NCI-H526 (cell line): ENCODE measurements around the gene MAST2.
"Not testable (repeated sequence)": the region's sequence is repeated elsewhere in the genome, so short reads cannot be mapped to it uniquely, and the experiment has no call there.

ENCODE experiments used
- DNase-seq, 2 experiments: peaks; one replicate each; lab custom pipeline; 2025; lab: John Stamatoyannopoulos, UW

MAST2 gene

DNA sequence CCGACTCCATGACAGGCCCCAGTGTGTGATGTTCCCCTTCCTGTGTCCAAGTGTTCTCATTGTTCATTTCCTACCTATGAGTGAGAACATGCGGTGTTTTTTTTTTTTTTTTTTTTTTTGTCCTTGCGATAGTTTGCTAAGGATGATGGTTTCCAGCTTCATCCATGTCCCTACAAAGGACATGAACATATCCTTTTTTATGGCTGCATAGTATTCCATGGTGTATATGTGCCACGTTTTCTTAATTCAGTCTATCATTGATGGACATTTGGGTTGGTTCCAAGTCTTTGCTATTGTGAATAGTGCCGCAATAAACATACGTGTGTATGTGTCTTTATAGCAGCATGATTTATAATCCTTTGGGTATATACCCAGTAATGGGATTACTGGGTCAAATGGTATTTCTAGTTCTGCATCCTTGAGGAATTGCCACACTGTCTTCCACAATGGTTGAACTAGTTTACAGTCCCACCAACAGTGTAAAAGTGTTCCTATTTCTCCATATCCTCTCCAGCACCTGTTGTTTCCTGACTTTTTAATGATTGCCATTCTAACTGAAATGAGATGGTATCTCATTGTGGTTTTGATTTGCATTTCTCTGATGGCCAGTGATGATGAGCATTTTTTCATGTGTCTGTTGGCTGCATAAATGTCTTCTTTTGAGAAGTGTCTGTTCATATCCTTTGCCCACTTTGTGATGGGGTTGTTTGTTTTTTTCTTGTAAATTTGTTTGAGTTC, 54.5 kb downstream of the MAST2 start:
- not testable (repeated sequence) for DNase-seq

DNA sequence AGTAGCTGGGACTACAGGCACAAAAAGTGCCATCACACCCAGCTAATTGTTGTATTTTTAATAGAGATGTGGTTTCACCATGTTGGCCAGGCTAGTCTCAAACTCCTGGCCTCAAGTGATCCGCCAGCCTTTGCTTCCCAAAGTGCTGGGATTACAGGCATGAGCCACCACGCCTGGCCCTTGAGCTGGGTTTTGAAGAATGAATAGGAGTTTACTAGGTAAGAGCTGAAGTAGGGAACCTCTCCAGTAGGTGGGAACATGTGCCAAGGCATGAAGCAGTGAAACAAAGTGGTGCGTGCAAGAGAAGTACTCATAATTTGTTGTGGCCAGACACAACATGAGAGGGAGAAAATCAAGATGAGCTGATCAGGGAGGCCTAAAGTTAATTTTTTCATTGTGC, 55.8 kb downstream of the MAST2 start:
- no peak for DNase-seq

DNA sequence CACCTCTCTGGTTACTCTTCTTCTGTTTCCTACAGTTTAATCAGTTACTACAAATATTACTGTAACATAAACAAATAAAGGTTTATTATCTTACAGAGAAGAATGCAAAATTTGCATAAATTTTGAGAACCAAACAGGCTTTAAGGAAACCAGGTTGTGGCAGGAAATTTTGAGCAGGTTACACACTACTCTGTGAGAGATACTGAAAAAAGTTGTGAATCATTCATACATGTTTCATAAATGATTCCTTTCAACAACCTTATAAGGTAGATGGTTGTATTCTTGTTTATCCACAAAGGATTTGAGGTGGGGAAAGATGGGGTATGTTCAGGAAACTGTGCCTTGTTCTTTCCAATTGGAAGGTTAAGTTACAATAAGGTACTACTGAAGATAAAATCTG, 58.6 kb downstream of the MAST2 start:
- peak; percentile 63 to 84 for DNase-seq

DNA sequence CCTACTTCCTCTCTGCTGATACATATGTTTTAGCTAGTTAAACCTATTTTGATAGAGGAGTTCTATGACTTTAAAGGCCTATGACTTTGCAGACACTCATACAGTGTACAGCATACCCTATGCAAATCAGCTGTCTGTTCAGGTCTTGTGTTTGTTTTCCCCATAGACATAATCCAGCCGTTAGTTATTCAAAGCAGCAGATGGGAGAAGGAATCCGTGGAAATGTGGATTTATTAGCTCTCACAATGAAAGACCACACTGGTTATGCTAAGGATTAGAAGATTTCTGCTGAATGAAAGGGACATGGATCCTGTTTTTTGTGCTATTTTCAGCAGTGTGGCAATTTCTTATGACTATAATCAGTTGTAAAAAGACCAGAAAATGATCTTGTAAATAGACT, 59.8 kb downstream of the MAST2 start:
- DNase-seq = peak; percentile 99

DNA sequence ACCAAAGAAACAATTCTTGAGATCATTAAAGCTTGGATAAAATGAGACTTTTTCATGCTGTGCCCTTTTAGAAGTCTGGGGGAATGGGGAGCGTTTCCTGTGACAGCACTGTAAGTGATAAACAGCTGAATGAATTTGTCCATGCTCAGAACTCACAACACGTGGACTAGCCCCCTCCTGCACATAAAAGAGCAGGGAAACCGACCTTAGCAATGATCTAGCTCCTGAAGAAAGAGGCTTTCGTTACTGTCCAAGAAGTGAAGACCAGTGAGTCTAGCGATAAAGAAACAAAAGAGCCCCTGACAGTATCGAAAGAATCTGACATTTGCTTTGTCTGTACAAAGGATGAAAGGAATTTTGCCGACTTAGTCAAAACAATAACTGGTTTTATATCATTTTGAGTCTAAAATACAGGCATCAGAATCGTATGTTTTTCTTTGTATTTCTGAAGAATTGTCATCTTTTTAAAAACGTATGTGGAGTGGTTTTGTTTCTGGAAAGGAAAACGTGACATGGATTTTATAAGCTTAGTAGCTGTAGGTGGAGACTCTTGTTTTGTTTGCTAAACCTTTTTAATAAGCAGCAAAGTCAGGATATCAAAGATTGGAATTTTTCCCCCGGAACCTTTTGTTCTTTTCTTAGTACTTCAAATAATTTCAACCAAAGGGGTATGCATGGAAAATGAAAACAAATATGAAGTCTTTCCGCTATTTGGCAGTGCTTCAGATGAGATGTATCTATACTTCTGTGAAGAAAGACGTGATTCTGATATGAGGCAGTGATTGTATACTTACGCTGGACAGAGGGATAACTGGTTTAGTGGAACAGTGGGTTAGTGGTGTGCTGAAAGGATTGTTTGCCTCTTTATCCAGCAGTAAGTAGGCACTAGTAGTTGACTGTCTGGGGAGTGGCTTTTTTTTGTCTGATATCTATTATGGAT, 61.0 kb downstream of the MAST2 start:
- DNase-seq = peak; percentile 37 to 74

DNA sequence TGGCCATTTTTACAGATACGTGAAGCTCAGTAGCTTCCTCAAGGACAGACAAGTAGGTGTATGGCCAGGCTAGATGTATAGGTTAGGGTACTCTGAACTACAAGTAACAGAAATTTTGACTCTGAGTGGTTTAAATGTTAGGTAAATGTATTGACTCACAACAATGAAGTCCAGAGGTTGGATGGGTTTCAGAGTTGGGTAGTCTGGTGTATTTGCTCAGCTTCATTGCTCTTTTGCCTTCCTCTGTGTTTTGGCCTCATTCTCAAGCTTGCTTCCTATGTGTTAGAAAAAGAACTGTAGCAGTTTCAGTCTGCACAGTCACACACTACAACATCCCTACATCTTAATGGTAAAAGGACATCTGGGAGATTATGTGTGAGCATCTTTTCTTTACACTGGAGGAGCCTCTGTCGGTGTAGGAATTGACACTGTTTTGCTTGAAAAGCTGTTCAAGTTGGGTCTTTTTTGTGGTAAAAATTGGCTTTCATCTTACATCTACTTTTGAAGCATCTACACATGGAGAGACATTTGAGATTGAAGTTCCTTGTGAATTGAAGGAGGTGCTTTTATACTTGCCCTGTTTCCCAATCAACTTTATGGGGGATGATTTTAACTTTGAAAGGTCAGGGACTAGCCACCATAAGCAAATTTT, 64.4 kb downstream of the MAST2 start:
- no peak for DNase-seq

DNA sequence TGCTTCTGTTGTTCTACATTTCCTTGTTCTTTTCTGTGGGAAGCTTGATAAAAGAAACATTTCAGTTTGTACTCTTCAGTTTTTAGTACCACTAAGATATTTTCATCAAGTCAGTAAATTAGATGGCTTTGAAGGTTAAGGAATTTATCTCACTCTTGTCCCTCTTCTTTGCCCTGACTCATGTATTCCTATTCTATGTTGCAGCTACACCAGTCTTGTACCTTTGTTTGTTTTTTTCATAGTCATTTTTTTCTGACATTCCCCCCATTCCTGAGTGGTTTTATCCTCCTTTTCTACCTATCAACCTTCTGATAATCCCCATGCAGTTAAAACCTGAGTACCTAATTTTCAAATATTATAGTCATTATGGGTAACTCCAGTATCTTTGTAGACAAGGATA, 65.4 kb downstream of the MAST2 start:
- DNase-seq = no peak

DNA sequence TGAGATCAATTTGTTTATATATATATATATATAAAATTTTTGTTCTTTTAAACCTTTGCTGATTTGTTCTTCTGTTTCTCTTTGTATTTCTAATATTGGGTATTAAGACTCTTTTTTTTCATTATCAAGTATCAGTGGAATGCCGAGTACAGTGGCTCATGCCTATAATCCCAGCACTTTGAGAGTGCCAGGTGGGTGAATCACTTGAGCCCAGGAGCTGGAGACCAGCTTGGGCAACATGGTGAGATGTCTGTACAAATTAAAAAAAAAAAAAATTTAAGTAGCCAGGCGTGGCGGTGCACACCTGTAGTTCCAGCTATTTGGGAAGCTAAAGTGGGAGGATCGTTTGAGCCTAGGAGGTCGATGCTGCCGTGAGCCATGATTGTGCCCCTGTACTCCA, 67.1 kb downstream of the MAST2 start:
- no peak for DNase-seq

DNA sequence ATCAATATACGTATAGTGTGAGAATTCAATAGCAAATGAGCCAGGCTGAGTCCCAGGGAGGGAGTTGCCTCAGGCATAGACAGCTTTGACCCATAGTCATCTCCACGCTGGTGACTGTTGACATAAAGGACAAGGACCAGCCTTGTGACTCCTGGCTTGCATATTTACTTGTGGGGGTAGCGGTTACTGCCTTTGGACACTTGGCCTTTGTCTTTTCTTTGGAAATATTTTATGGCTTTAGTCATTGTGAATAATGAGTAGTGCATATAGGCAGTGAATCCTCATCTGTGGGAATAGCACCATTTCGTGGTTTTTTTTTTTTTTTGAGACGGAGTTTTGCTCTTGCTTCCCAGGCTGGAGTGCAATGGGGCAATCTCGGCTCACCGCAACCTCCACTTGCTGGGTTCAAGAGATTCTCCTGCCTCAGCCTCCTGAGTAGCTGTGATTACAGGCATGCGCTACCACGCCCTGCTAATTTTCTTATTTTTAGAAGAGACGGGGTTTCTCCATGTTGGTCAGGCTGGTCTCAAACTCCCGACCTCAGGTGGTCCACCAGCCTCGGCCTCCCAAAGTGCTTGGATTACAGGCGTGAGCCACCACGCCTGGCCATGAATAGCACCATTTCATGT, 68.9 kb downstream of the MAST2 start:
- peak; percentile 42 to 63 for DNase-seq

DNA sequence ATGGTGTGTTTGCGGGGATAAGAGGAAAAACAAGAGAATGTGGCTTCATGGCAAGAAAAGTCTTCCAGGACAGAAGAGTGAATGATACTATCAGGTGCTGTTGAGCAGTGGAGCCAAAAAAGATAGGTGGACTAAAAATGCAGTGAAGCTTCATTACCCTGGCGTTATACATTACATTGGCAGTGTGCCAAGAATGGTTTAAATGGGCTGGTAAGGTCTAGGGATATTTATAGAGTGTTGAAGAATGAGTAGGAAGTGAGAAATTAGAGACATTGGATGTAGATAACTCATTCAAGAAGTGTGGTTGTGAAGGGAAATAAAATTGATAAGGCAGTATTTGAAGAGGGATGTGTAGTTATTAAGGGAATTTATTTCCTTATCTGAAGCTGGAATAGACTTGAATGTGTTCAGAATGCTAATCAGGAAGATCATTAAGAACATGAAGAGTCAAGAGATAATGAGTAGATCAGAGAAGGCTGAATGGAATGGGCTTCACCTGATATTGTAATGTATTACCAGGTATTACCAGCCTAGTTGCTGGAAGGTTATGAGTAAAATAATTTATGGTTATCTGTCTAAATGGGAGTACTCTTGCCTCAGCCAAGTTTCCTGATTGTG, 72.7 kb downstream of the MAST2 start:
- peak; percentile 34 to 40 for DNase-seq

DNA sequence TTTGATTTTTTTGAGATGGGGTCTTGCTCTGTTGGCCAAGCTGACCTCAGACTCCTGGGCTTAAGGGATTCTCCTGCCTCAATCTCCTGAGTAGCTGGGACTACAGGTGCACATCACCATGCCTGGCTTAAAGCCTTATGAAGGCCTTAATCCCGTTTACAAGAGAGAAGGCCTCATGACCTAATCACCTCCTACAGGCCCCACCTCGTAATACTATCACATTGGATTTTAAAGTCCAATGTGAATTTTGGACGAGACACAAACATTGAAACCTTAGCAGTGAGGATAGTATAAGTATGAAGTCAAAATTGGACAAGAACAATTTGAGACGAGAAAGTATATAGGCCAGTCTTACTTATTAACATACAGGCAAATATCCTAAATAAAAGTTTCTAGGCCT, 73.9 kb downstream of the MAST2 start:
- no peak for DNase-seq

DNA sequence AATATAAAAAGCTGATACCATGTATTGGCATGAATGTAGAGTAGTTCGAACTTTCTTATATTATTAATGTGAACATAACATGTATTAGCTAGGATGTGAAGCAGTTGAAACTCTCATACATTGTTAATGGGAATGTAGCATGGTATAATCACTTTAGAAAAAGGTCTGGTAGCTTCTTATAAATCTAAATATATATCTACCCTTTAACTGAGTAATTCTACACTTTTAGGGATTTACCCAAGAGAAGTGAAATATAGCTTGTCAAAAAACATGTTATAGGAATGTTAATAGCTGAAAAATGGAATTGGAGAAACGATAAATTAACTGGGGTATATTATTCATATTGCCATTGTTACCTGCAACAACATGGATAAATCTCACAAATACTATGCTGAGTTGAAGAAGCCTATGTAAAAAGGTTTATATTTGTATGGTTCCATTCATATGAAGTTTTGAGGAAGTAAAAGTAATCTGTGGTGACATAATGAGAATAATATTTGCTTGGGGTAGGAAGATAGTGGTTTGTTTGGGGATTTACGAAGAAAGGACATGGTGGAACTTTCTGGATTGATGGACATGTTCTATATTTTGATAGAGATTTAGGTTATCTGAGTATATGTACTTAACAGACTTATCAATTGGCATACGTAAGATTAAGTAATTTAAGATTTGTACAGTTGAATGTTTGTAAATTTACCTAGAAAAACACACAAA, 76.6 kb downstream of the MAST2 start:
- no peak for DNase-seq

DNA sequence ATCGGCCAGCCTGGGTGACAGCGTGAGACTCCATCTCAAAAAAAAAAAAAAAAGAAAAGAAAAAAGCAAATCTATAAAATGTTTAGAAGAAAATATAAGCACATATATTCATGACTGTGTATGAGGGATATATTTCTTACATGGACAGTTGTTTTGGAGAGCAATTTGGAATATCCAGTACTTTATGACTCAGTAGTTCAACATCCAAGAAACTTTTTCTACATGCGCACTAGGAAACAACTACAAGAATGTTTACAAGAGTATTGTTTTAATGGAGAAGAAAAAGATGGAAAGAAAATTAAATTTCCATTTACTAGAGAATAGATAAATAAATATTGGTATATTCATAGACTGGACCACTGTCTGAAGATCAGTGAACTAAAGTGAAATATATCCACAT, 77.5 kb downstream of the MAST2 start:
- no peak for DNase-seq

DNA sequence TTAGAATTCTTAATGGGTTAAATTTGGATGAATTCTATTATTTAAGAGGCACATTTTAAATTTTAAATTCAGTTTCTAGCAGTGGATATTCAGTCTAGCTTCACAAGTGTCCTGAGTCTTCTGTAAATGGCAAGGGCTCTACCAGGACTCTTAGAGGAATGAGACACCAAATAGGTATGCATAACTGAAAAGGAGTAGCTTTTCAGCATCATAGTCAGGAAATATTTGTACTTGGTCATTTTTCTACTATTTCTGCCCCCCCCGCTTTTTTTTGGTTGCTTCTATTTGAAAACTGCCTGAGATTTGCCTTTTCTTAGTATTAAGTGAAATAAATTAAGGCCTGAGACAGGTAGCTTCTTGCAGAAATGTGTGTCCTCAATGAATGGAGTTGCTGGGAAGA, 80.2 kb downstream of the MAST2 start:
- DNase-seq = no peak

DNA sequence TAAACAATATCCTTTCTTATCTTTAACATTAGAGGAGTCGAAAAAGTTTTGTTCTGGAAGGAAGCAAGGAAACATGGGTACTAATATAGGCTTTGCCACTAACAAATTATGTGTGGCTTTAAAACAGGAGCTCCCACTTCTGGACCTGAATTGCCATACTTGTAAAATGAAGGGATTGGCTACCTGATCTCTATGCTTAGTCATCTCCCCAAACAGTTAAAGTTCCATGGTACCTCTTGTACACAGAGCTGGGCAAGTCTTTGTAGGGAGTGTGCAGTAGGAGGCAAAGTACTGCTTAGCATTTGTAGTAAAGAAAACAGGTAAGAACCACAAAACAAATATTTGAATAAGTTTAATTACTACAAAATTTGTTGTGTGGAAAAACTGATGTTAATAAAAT, 81.3 kb downstream of the MAST2 start:
- DNase-seq = no peak

DNA sequence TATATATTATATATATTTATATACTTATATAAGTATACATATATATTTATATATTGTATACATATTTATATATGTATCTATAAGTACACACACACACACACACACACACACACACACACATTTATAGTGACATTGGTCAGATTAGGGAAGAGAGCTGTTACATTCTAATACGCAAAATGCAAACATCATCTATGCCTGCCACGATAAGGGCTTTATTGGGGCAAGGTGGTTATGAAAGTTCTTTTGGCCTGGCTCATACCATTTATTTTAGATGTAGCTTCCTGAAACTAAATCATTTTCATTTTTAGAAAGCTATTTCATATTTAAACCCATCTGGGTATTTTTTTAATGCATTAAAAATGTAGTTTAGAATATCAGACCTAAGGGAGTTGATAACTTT, 82.8 kb downstream of the MAST2 start:
- DNase-seq = no peak

DNA sequence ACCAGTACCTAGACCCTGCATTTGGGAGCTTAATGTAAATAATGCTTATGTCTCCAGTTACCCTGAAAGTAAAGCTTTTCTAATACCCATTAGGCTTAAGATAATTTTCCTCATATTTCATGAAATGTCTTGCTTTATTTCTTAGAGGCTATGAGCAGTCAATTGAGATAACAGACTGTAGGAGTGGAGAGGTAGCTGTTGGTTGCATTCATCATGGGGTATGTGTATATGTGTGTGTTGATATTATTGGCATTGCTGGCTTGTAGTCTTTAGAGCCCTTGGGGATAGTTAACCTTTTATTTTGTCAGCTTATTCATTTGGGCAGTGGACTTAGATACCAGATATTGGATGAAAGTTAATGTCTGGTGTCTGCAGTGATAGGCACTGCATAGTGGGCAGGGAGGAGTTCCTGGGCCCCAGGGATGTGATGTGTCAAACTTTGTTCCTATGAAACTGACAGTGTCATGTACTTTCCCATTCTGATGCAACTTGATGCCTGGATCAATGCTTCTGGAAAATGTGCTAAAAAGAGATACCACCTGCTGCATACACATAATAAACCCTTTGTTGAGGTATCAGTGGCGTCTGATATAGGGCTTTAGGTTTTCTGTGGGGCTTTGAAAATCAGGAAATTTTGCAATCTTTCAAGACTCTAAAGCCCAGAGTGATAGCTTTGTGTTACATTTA, 83.9 kb downstream of the MAST2 start:
- DNase-seq = peak in 1 of 2 experiments; percentile 27

DNA sequence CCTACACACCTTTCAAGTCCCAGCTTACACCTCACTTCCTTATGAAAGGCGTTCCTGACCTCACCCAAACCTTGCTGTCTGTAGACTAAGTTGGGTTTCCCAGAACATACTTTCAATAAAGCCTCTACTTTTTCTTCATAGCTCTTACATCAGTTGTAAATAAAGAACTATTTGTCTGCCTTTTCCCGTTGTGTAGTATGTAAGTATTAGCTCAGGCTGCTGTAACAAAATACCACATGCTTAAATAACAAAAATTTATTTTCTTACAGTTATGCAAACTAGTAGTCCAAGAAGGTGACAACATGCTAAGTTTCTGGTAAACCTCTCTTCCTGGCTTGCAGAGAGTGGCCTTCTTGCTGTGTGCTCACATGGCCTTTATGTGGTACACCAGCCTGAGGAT, 86.7 kb downstream of the MAST2 start:
- no peak for DNase-seq

DNA sequence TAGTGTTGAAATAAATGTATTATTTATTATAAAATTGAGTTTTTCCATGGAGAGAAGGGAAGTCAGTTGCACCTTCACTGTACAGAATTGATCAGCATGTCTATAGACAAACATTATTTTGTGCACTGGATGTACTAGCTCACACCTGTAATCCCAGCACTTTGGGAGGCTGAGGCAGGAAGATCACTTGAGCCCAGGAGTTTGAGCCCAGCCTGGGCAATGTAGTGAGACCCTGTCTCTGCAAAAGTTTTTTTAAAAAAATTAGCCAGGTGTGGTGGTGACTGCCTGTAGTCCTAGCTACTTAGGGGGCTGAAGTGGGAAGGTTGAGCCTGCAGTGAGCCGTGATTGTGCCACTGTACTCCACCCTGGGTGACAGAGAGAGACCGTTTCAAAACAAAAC, 87.7 kb downstream of the MAST2 start:
- DNase-seq = no peak

DNA sequence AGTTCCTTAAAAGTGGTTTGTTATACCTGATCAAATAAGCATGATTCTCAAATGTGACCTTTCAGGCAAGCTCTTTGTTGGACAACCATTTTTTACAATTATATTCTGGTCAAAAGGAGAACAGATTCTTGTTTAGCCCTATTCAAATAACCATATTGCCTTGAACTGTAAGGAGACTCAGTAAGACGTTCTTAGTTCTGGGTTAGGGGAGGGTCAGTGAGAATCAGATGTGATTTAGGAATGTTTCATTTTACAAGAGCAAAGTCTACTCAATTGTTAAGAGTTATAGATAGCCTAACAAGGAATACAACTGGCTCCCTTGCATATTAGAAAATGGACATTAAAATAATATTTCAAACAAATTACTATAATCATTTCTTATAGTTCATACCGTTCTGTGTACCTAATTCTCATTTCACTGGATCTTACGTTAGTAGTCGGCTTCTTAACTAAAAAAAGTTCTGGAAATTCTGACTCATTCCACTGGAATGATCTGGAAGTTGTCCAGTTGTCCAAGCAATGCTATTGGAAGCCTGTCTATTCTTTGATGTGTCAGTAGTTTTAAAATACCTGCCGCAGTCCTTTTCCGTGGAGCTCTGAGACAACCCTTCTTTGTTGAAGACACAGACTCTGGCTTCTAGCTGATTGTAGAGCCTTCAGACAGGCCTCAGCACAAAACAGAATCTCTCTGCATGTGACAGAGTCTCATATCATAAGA, 88.8 kb downstream of the MAST2 start:
- no peak for DNase-seq
